ENCODE results near the gene ARHGAP5. TPM values are rescaled to one million over a fixed set of nuclear protein-coding genes. Genes with fewer than 3 reads are reported as not detected.

ARHGAP5 gene
- total RNA-seq, 6 donors from 2014 or later = 31.4 to 150 (median 78.3) TPM

- peak; percentile 87 to 95 for DNase-seq
- ATAC-seq (ENCODE audit: low FRiP score in 2 of 2) = peak; percentile 94 to 95
- Histone ChIP-seq H3K36me3 (no peaks in the 10 kb centered on the region), H3K4me3 (peak within 1 kb of the TSS; percentile 48 to 87 (median 68)), H3K27ac (peak within 1 kb of the TSS; percentile 87 to 92 (median 88)), H3K9me3 (no peaks in the 10 kb centered on the region), H3K27me3 (no peaks in the 10 kb centered on the region), H3K4me1 (peaks cover 6 to 31% (median 10%) of the 10 kb centered on the region in 4 donors)
- WGBS, 2 donors = 0 to 1% methylated on average over 28 to 57 of the region's 57 CpGs
- TF ChIP-seq CTCF (IDR thresholded peaks at IDR 0.05) (no peak), POLR2A (IDR thresholded peaks at IDR 0.05) (peak in 3 of 4 donors; percentile 25 to 68 (median 42)), POLR2AphosphoS5 (IDR thresholded peaks at IDR 0.05) (peak in 1 of 2 donors; percentile 26), EP300 (IDR thresholded peaks at IDR 0.05) (no peak)
Measured at GRCh38 chr14:32202998-32203882, 126.1 kb downstream of the ARHGAP5 start, which contains the start of gene RNU6-8. Gene RNU6-8, minus strand, starts transcription at chr14:32203269.

- peak overlapping the region; percentile 48 to 87 (median 68) for H3K4me3 ChIP-seq
- no peak for ATAC-seq (ENCODE audit: low FRiP score in 2 of 2)
- H3K27ac ChIP-seq = peak overlapping the region; percentile 87 to 92 (median 88)
- WGBS, 2 donors = 3 to 5% methylated on average over 13 to 14 of the region's 14 CpGs
- TF ChIP-seq POLR2A (IDR thresholded peaks at IDR 0.05) (peak in 1 of 4 donors; percentile 3), EP300 (IDR thresholded peaks at IDR 0.05) (no peak), CTCF (IDR thresholded peaks at IDR 0.05) (no peak)
- peak in 1 of 2 donors; percentile 29 for DNase-seq
- H3K9me3 ChIP-seq = no peaks in the 10 kb centered on the region
- H3K4me1 ChIP-seq = peaks cover 6 to 31% (median 10%) of the 10 kb centered on the region in 4 donors
- no peaks in the 10 kb centered on the region for H3K27me3 ChIP-seq
- no peaks in the 10 kb centered on the region for H3K36me3 ChIP-seq
Measured at GRCh38 chr14:32203928-32204357, 126.8 kb downstream of the ARHGAP5 start.

- ATAC-seq (ENCODE audit: low FRiP score in 2 of 2) = no peak
- TF ChIP-seq POLR2A (IDR thresholded peaks at IDR 0.05) = no peak
- no peak for TF ChIP-seq EP300 (IDR thresholded peaks at IDR 0.05)
- no peak for TF ChIP-seq CTCF (IDR thresholded peaks at IDR 0.05)
- TF ChIP-seq POLR2AphosphoS5 (IDR thresholded peaks at IDR 0.05) = no peak
- no peak for DNase-seq
- 90 to 95% methylated on average over 3 of the region's 3 CpGs for WGBS, 2 donors
- no peak overlapping the region for H3K27ac ChIP-seq
- H3K9me3 ChIP-seq = no peaks in the 10 kb centered on the region
- H3K4me3 ChIP-seq = no peak overlapping the region
- peaks cover 6 to 30% (median 10%) of the 10 kb centered on the region in 4 donors for H3K4me1 ChIP-seq
- H3K36me3 ChIP-seq = no peaks in the 10 kb centered on the region
- H3K27me3 ChIP-seq = no peaks in the 10 kb centered on the region
Measured at GRCh38 chr14:32205554-32205953, 128.4 kb downstream of the ARHGAP5 start.

- Histone ChIP-seq H3K9me3 (no peaks in the 10 kb centered on the region), H3K4me1 (peaks cover 6 to 26% (median 8%) of the 10 kb centered on the region in 4 donors), H3K27ac (no peak overlapping the region), H3K27me3 (no peaks in the 10 kb centered on the region), H3K36me3 (no peaks in the 10 kb centered on the region), H3K4me3 (no peak overlapping the region)
- no peak for TF ChIP-seq POLR2A (IDR thresholded peaks at IDR 0.05)
- no peak for TF ChIP-seq EP300 (IDR thresholded peaks at IDR 0.05)
- no peak for TF ChIP-seq CTCF (IDR thresholded peaks at IDR 0.05)
- TF ChIP-seq POLR2AphosphoS5 (IDR thresholded peaks at IDR 0.05) = no peak
- 70 to 75% methylated on average over 4 of the region's 4 CpGs for WGBS, 2 donors
- ATAC-seq (ENCODE audit: low FRiP score in 2 of 2) (no peak), DNase-seq (no peak)
Measured at GRCh38 chr14:32205984-32206383, 128.9 kb downstream of the ARHGAP5 start.
